CD4-positive, CD25-positive, alpha-beta regulatory T cell (primary cell): ENCODE measurements around the gene TLE4. TPM values are rescaled to one million over a fixed set of nuclear protein-coding genes. Genes with fewer than 3 reads are reported as not detected.

Experiments
- ATAC-seq, 2 donors: fragments of 150-1000 bp; cut with Tn5 transposase; one replicate each; pipeline ENCODE4 v1.10.0; 2021; ENCODE audit warnings: low read depth in 2 of 2, moderate number of reproducible peaks in 2 of 2, moderate library complexity in 1 of 2
- DNase-seq, 3 donors: peaks; one replicate each; pipeline versions ENCODE4 v3.0.0 to v3.0.0-alpha.2; 2012 to 2022; ENCODE audit warnings: mixed read lengths in 1 of 3
- H3K27ac ChIP-seq: one replicate; pipeline ENCODE4 v1.7.0; 2013; ENCODE audit warnings: mild to moderate bottlenecking, low read length; ENCODE audit not compliant: insufficient read depth, poor library complexity, severe bottlenecking
- H3K27me3 ChIP-seq: one replicate; pipeline ENCODE4 v1.7.0; 2013; ENCODE audit warnings: low read length; ENCODE audit not compliant: control insufficient read depth, insufficient read depth
- H3K36me3 ChIP-seq: one replicate; pipeline ENCODE4 v1.7.0; 2013; ENCODE audit warnings: mild to moderate bottlenecking, low read length, moderate library complexity; ENCODE audit not compliant: control insufficient read depth, insufficient read depth
- H3K4me1 ChIP-seq: 2 replicates; pipeline ENCODE4 v1.7.0; 2013; ENCODE audit warnings: mild to moderate bottlenecking, low read length; ENCODE audit not compliant: insufficient read depth, control insufficient read depth, poor library complexity, severe bottlenecking
- H3K4me3 ChIP-seq: one replicate; pipeline ENCODE4 v1.7.0; 2013; ENCODE audit warnings: low read depth, mild to moderate bottlenecking, low read length, moderate library complexity
- H3K9me3 ChIP-seq, 2 experiments: 1 replicate in 1 of 2; 2 replicates in 1 of 2; pipeline ENCODE4 v1.7.0; 2013; ENCODE audit warnings: low read length in 2 of 2, mild to moderate bottlenecking in 1 of 2, moderate library complexity in 1 of 2; ENCODE audit not compliant: control insufficient read depth in 2 of 2
- H3K27ac Mint-ChIP-seq, 3 donors: one replicate each; pipeline ENCODE4 v1.8.0; 2020 to 2022; ENCODE audit warnings: mild to moderate bottlenecking in 3 of 3, mixed read lengths in 3 of 3, moderate library complexity in 2 of 3
- H3K27me3 Mint-ChIP-seq: one replicate; pipeline ENCODE4 v1.8.0; 2022; ENCODE audit warnings: mild to moderate bottlenecking, mixed read lengths
- H3K36me3 Mint-ChIP-seq: one replicate; pipeline ENCODE4 v1.8.0; 2020; ENCODE audit warnings: mixed read lengths
- H3K4me1 Mint-ChIP-seq, 4 donors: one replicate each; pipeline ENCODE4 v1.8.0; 2020 to 2022; ENCODE audit warnings: mixed read lengths in 4 of 4, mild to moderate bottlenecking in 1 of 4
- H3K4me3 Mint-ChIP-seq, 4 donors: one replicate each; pipeline ENCODE4 v1.8.0; 2020 to 2022; ENCODE audit warnings: mild to moderate bottlenecking in 4 of 4, mixed read lengths in 4 of 4, moderate library complexity in 3 of 4
- H3K9me3 Mint-ChIP-seq, 7 donors: one replicate each; pipeline ENCODE4 v1.8.0; 2020 to 2022; ENCODE audit warnings: mixed read lengths in 7 of 7, mild to moderate bottlenecking in 3 of 7, moderate library complexity in 2 of 7
- polyA plus RNA-seq, 4 donors: library from polyadenylated mRNA; unstranded; fragments of 300-500 nt; fragmentation: Illumina TruSeq; gene quantifications; one replicate each; pipeline ENCODE4 v1.2.3, GENCODE V29; 2021
- total RNA-seq: library from RNA; stranded (reverse); gene quantifications from one replicate; pipeline ENCODE4 v1.2.3, GENCODE V29; 2022

TLE4 gene
- total and polyA plus RNA-seq, 5 donors from 2014 or later, result 16.2 to 127 (median 24.0) TPM

GRCh38 chr9:79674052-79674777 lies 102.5 kb downstream of the TLE4 start:
- Histone ChIP-seq H3K27me3 (no peaks in the 10 kb centered on the region), H3K36me3 (peaks cover 12% of the 10 kb centered on the region), H3K27ac (no peak overlapping the region), H3K4me3 (no peak overlapping the region), H3K4me1 (peaks cover 12% of the 10 kb centered on the region), H3K9me3 (no peaks in the 10 kb centered on the region)
- Mint-ChIP-seq H3K4me3 (no peak overlapping the region), H3K36me3 (peaks cover 32% of the 10 kb centered on the region), H3K4me1 (peaks cover 33 to 53% (median 48%) of the 10 kb centered on the region in 4 donors), H3K9me3 (peaks cover 0 to under 1% (median 0%) of the 10 kb centered on the region in 7 donors), H3K27me3 (no peaks in the 10 kb centered on the region), H3K27ac (peak overlapping the region in 1 of 3 donors; percentile 77)
- DNase-seq, result no peak
- no peak for ATAC-seq

GRCh38 chr9:79681576-79681975 lies 109.8 kb downstream of the TLE4 start:
- no peak overlapping the region for H3K27ac ChIP-seq
- DNase-seq (no peak), ATAC-seq (no peak)
- H3K4me3 ChIP-seq, result no peak overlapping the region
- Mint-ChIP-seq H3K9me3 (peaks cover 0 to 2% (median 0%) of the 10 kb centered on the region in 7 donors), H3K36me3 (peaks cover 12% of the 10 kb centered on the region), H3K27ac (peak overlapping the region in 1 of 3 donors; percentile 38), H3K27me3 (no peaks in the 10 kb centered on the region), H3K4me1 (peaks cover 11 to 38% (median 30%) of the 10 kb centered on the region in 4 donors), H3K4me3 (peak overlapping the region in 1 of 4 donors; percentile 69)
- H3K9me3 ChIP-seq, result no peaks in the 10 kb centered on the region
- no peaks in the 10 kb centered on the region for H3K27me3 ChIP-seq
- H3K36me3 ChIP-seq, result no peaks in the 10 kb centered on the region
- H3K4me1 ChIP-seq, result no peaks in the 10 kb centered on the region

GRCh38 chr9:79682076-79682736 lies 110.4 kb downstream of the TLE4 start:
- Histone ChIP-seq H3K9me3 (no peaks in the 10 kb centered on the region), H3K27ac (no peak overlapping the region), H3K4me1 (no peaks in the 10 kb centered on the region), H3K4me3 (no peak overlapping the region), H3K27me3 (no peaks in the 10 kb centered on the region), H3K36me3 (no peaks in the 10 kb centered on the region)
- ATAC-seq (no peak), DNase-seq (no peak)
- Mint-ChIP-seq H3K4me3 (no peak overlapping the region), H3K36me3 (peaks cover 17% of the 10 kb centered on the region), H3K27me3 (no peaks in the 10 kb centered on the region), H3K9me3 (peaks cover 0 to 2% (median 0%) of the 10 kb centered on the region in 7 donors), H3K27ac (no peak overlapping the region), H3K4me1 (peaks cover 15 to 42% (median 28%) of the 10 kb centered on the region in 4 donors)

GRCh38 chr9:79684059-79684458 lies 112.3 kb downstream of the TLE4 start:
- no peaks in the 10 kb centered on the region for H3K9me3 ChIP-seq
- Mint-ChIP-seq H3K27me3 (no peaks in the 10 kb centered on the region), H3K4me1 (peaks cover 19 to 49% (median 35%) of the 10 kb centered on the region in 4 donors), H3K27ac (no peak overlapping the region), H3K36me3 (peaks cover 14% of the 10 kb centered on the region), H3K4me3 (no peak overlapping the region), H3K9me3 (peaks cover 0 to 4% (median 0%) of the 10 kb centered on the region in 7 donors)
- H3K36me3 ChIP-seq, result no peaks in the 10 kb centered on the region
- no peak overlapping the region for H3K27ac ChIP-seq
- H3K4me1 ChIP-seq, result no peaks in the 10 kb centered on the region
- H3K27me3 ChIP-seq, result no peaks in the 10 kb centered on the region
- DNase-seq (no peak), ATAC-seq (no peak)
- no peak overlapping the region for H3K4me3 ChIP-seq

- H3K27ac Mint-ChIP-seq, result no peak overlapping the region
- no peak overlapping the region for H3K4me3 Mint-ChIP-seq
- Histone ChIP-seq H3K27me3 (no peaks in the 10 kb centered on the region), H3K4me1 (no peaks in the 10 kb centered on the region), H3K27ac (no peak overlapping the region), H3K4me3 (no peak overlapping the region), H3K9me3 (no peaks in the 10 kb centered on the region), H3K36me3 (no peaks in the 10 kb centered on the region)
- peaks cover 21 to 54% (median 37%) of the 10 kb centered on the region in 4 donors for H3K4me1 Mint-ChIP-seq
- H3K36me3 Mint-ChIP-seq, result peaks cover 14% of the 10 kb centered on the region
- ATAC-seq (no peak), DNase-seq (no peak)
- no peaks in the 10 kb centered on the region for H3K27me3 Mint-ChIP-seq
- H3K9me3 Mint-ChIP-seq, result peaks cover 0 to 4% (median 0%) of the 10 kb centered on the region in 7 donors
Measured at GRCh38 chr9:79684711-79685575, 113.2 kb downstream of the TLE4 start.

GRCh38 chr9:79685577-79685976 lies 113.8 kb downstream of the TLE4 start:
- Histone ChIP-seq H3K27ac (no peak overlapping the region), H3K4me3 (no peak overlapping the region), H3K27me3 (no peaks in the 10 kb centered on the region), H3K4me1 (no peaks in the 10 kb centered on the region), H3K36me3 (no peaks in the 10 kb centered on the region), H3K9me3 (no peaks in the 10 kb centered on the region)
- Mint-ChIP-seq H3K27me3 (no peaks in the 10 kb centered on the region), H3K4me1 (peaks cover 25 to 51% (median 37%) of the 10 kb centered on the region in 4 donors), H3K27ac (no peak overlapping the region), H3K4me3 (no peak overlapping the region), H3K9me3 (peaks cover 0 to 4% (median 0%) of the 10 kb centered on the region in 7 donors), H3K36me3 (peaks cover 14% of the 10 kb centered on the region)
- DNase-seq (no peak), ATAC-seq (no peak)

- Histone ChIP-seq H3K9me3 (no peaks in the 10 kb centered on the region), H3K36me3 (no peaks in the 10 kb centered on the region), H3K4me1 (no peaks in the 10 kb centered on the region), H3K27me3 (no peaks in the 10 kb centered on the region), H3K4me3 (no peak overlapping the region), H3K27ac (no peak overlapping the region)
- peak overlapping the region in 2 of 4 donors; percentile 5 to 16 for H3K4me3 Mint-ChIP-seq
- H3K27me3 Mint-ChIP-seq, result no peaks in the 10 kb centered on the region
- peaks cover 0 to 4% (median 0%) of the 10 kb centered on the region in 7 donors for H3K9me3 Mint-ChIP-seq
- DNase-seq (no peak), ATAC-seq (no peak)
- H3K4me1 Mint-ChIP-seq, result peaks cover 22 to 51% (median 33%) of the 10 kb centered on the region in 4 donors
- peaks cover 19% of the 10 kb centered on the region for H3K36me3 Mint-ChIP-seq
- peak overlapping the region in 2 of 3 donors; percentile 58 to 83 for H3K27ac Mint-ChIP-seq
Measured at GRCh38 chr9:79686381-79687130, 114.8 kb downstream of the TLE4 start.
